GM21367 (cell line): Measurements from ENCODE around the gene CMTM3.
"Not testable (repeated sequence)": the region's sequence is repeated elsewhere in the genome, so short reads cannot be mapped to it uniquely, and the experiment has no call there.

ENCODE experiments used
- ATAC-seq: cut with Tn5 transposase; IDR thresholded peaks from one replicate; pipeline ENCODE4 v1.9.1; 2021; ENCODE audit not compliant: unreplicated experiment

The CMTM3 gene

DNA sequence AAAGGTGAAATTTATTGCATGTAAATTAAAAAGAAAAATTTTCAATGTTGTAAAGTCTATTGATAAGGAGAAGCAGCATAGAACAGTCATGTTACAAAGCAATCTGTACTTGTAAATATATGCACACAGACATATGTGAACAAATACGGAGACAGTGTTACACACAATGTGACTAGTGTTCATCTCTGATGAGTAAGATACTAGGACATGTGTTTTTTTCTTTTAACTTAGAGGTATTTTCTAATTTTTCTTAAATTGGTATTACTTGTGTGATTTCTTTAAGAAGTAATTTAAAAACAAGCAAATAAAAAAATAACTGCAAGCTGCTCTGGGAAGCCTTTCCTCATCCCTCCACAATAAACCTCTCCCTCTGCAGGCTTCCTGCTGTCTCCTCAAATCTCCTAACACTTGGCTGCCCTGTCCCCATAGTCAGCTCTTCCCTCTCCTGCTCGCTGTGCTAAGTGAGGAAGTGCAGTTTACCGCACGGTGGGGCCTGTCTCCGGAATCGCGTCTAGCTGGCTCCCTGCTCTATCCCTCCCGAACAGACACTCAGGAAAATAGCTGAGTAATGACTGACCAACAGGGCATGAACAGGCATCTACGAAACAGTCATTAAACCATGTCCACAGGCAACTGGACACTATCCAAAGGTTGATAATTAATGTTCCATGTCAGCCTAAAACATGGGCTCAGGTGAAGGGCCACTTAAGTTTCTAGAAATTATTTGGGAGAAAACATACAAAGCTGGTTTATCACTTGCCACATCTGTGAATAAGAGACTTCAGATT lies 56.1 kb downstream of the CMTM3 start:
- no peak for ATAC-seq

DNA sequence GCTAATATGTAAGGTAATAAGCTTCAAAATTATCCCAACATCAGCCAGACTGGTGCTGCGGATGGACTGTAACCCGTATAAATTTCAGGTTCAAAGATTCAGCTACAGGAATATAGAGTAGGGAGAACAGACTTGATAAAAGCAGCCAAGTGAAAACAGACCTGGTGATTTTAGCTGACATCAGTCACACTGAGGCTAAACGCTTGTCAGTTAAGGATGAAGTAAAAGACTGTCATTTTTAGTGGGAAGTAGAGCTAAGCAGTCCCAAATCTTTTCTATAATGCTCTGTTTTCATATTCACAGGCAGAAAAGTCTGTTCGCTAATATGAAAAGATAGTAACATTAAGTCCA lies 56.7 kb downstream of the CMTM3 start:
- ATAC-seq: no peak

DNA sequence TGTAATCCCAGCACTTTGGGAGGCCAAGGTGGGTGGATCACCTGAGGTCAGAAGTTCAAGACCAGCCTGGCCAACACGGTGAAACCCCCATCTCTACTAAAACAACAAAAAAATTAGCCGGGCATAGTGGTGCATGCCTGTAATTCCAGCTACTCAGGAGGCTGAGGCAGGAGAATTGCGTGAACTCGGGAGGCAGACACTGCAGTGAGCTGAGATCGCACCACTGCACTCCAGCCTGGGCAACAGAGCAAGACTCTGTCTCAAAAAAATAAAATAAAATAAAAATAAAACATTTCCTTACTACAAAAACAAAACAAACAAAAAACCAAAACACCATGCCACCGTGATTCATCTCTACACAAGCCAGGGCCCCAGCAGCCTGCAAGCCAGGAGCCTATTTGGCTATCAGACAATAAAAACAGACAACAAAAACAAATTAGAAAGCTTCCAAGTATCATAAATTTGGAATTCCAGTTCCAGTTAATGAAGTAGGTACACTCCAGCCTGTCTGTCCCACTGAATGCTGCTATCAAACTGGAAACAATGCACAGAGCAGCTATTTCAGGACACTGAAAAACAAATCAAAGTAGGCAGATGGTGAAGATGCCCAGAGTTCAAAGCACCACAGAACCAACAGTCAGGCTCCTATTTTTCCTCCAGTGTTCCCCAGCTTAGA lies 57.3 kb downstream of the CMTM3 start:
- ATAC-seq: not testable (repeated sequence)

DNA sequence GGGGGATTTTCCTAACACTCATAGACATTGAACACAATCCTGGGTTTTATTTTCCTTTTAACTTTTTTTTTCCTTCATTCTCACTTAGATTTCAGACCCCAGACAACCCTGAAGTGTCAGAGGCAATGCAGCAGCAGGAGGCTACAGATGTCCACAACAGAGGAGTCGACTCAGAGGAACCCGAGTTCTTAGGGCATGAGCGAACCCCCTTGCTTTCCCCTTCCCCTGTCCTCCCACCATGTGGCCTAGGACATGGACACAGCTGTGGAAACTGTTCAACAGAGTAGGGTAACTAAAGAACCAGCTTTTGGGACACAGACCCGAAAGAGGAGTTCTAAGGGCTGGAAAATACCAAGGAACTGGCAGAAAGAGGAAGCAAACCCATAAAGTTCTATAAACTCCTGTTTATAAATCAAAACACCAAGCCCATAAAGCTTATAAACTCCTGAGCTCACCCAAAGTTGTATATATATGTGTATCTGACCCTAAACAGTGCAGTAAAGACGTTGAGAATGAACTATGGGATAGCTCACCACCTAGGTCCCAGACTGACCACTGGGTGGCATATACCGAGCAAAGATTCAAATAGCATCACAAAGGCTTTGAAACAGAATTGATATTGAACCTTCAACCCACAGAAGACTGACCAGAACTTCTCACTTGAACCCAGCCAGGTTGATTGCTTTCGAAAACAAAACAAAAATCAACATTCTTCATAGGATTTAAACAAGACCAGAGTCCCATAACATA lies 58.1 kb downstream of the CMTM3 start:
- ATAC-seq: no peak
